Hematopoietic multipotent progenitor cell treated with erythropoietin and hydrocortisone succinate and interleukin-3 and kit ligand, for 17 days (in vitro differentiated cells): ENCODE measurements around the gene FAR1.

Experiments
- DNase-seq: peaks from one replicate; pipeline ENCODE4 v3.0.0-alpha.2; 2015; ENCODE audit warnings: low spot score

FAR1 gene

DNA sequence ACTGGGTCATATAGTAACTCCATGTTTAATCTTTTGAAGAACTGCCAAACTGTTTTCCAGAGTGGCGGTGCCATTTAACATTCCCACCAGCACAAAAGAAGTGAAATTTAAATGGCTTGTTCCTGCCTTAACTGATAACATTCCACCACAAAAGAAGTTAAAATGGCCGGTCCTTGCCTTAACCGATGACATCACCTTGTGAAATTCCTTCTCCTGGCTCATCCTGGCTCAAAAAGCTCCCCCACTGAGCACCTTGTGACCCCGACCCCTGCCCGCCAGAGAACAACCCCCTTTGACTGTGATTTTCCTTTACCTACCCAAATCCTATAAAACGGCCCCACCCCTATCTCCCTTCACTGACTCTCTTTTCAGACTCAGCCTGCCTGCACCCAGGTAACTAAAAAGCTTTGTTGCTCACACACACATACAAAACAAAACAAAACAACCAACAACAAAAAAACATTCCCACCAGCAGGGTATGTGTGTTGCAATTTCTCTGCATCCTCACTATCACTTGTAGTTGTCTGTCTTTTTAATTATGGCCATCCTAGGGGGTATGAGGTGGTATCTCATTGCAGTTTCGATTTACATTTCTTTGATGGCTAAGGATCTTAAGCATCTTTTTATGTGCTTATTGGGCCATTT is 109.0 kb downstream of the FAR1 start:
- DNase-seq: no peak

DNA sequence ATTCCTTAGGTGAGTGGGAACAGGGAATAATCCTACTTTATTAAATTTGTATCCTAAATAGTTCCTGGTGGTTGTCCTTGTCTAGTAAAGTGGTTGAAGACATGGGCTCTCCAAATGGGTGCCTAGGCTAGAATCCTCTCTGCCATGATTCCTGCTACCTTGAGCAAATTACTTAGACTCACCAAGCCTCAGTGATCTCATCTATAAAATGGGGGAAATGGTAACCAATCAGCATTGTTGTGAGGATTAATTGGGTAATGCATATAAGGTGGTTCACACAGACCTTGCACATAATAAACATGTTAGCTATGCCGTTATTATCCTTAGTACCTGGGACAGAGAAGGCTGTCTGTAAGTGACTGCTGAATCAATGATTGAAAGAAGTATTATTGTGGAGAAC is 109.9 kb downstream of the FAR1 start:
- DNase-seq: no peak

DNA sequence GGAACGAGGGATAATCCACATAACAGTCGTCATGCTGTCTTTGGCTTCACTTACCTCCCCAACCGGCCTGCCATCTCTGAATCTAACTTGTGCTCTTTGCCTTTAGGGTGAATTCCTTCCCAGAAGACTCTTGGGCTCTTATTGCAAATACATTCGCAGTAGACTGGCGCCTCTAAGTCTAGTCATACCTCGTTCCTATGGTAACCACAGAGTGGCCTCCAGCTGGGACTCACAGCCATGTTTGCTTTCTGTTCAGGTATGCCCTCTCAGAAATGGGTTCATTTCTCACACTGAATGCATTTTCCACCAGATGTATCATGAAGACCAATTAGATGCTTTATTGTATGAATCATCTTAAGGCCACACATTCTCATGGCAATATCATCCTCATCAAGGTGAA is 112.7 kb downstream of the FAR1 start:
- DNase-seq: no peak
